Stimulated activated CD4-positive, alpha-beta T cell treated with anti-CD3 and anti-CD28 coated beads, Interleukin-2, amount 100 ng/mL, for 4 hours (primary cell): Measurements from ENCODE around the gene ZSWIM4.

Experiments
- DNase-seq: peaks from one replicate; pipeline ENCODE4 v3.0.0-alpha.2; 2020; ENCODE audit warnings: low read depth

Gene ZSWIM4

GRCh38 chr19:13875824-13876223 is 80.6 kb downstream of the ZSWIM4 start:
- DNase-seq: no peak

- DNase-seq: no peak
These were observed 81.6 kb downstream of the ZSWIM4 start, which contains the start of gene NANOS3 for GRCh38 chr19:13876834-13877233. Gene NANOS3, plus strand, starts transcription at chr19:13877134. Its CDS starts 115 bp downstream, at chr19:13877249.

GRCh38 chr19:13877303-13877702 is 82.1 kb downstream of the ZSWIM4 start:
- no peak for DNase-seq

- peak; percentile 97 for DNase-seq
These were observed 85.1 kb downstream of the ZSWIM4 start for GRCh38 chr19:13880059-13881043.

- DNase-seq: no peak
These were observed 86.0 kb downstream of the ZSWIM4 start for GRCh38 chr19:13881251-13881691.
